Measurements from ENCODE around the gene PLA2R1.

PLA2R1 gene

GRCh38 chr2:160007111-160007510, 55.3 kb downstream of the PLA2R1 start:
- H3K4me1 Mint-ChIP-seq: no peaks in the 10 kb centered on the region

GRCh38 chr2:160006475-160006874, 55.9 kb downstream of the PLA2R1 start:
- Mint-ChIP-seq H3K4me1 (no peaks in the 10 kb centered on the region), H3K9me3 (no peaks in the 10 kb centered on the region), H3K27ac (ENCODE audit: low read depth) (no peak overlapping the region), H3K36me3 (ENCODE audit: insufficient read depth) (no peaks in the 10 kb centered on the region), H3K4me3 (no peak overlapping the region), H3K27me3 (peaks cover 71% of the 10 kb centered on the region)
- no peak for ATAC-seq (replicated peaks; ENCODE audit: extremely low read depth, poor library complexity, severe bottlenecking)
- no peak for DNase-seq (ENCODE audit: low spot score in 2 of 2)

More at GRCh38 chr2:160007111-160007510, 55.3 kb downstream of the PLA2R1 start:
- no peak overlapping the region for H3K27ac Mint-ChIP-seq (ENCODE audit: low read depth)
- DNase-seq (ENCODE audit: low spot score in 2 of 2): no peak
- no peak overlapping the region for H3K4me3 Mint-ChIP-seq
- H3K9me3 Mint-ChIP-seq: no peaks in the 10 kb centered on the region
- peaks cover 77% of the 10 kb centered on the region for H3K27me3 Mint-ChIP-seq
- no peak for ATAC-seq (replicated peaks; ENCODE audit: extremely low read depth, poor library complexity, severe bottlenecking)
- no peaks in the 10 kb centered on the region for H3K36me3 Mint-ChIP-seq (ENCODE audit: insufficient read depth)

- no peak for ATAC-seq (replicated peaks; ENCODE audit: extremely low read depth, poor library complexity, severe bottlenecking)
- H3K27ac Mint-ChIP-seq (ENCODE audit: low read depth): no peak overlapping the region
- no peaks in the 10 kb centered on the region for H3K36me3 Mint-ChIP-seq (ENCODE audit: insufficient read depth)
- H3K4me3 Mint-ChIP-seq: no peak overlapping the region
- H3K9me3 Mint-ChIP-seq: no peaks in the 10 kb centered on the region
- no peaks in the 10 kb centered on the region for H3K4me1 Mint-ChIP-seq
- no peak for DNase-seq (ENCODE audit: low spot score in 2 of 2)
- peaks cover 69% of the 10 kb centered on the region for H3K27me3 Mint-ChIP-seq
Measured at GRCh38 chr2:160005908-160006307, 56.5 kb downstream of the PLA2R1 start.

- Mint-ChIP-seq H3K36me3 (ENCODE audit: insufficient read depth) (no peaks in the 10 kb centered on the region), H3K4me1 (no peaks in the 10 kb centered on the region), H3K27ac (ENCODE audit: low read depth) (no peak overlapping the region), H3K27me3 (peaks cover 69% of the 10 kb centered on the region), H3K9me3 (no peaks in the 10 kb centered on the region), H3K4me3 (no peak overlapping the region)
- no peak for DNase-seq (ENCODE audit: low spot score in 2 of 2)
- ATAC-seq (replicated peaks; ENCODE audit: extremely low read depth, poor library complexity, severe bottlenecking): no peak
Measured at GRCh38 chr2:160005476-160005875, 56.9 kb downstream of the PLA2R1 start.

GRCh38 chr2:159998961-159999360, 63.5 kb downstream of the PLA2R1 start:
- ATAC-seq (replicated peaks; ENCODE audit: extremely low read depth, poor library complexity, severe bottlenecking): no peak
- Mint-ChIP-seq H3K4me1 (no peaks in the 10 kb centered on the region), H3K27ac (ENCODE audit: low read depth) (no peak overlapping the region), H3K27me3 (peaks cover 57% of the 10 kb centered on the region), H3K36me3 (ENCODE audit: insufficient read depth) (no peaks in the 10 kb centered on the region), H3K9me3 (no peaks in the 10 kb centered on the region), H3K4me3 (no peak overlapping the region)
- DNase-seq (ENCODE audit: low spot score in 2 of 2): no peak

GRCh38 chr2:159998243-159998642, 64.2 kb downstream of the PLA2R1 start:
- H3K9me3 Mint-ChIP-seq: no peaks in the 10 kb centered on the region
- H3K27me3 Mint-ChIP-seq: peaks cover 65% of the 10 kb centered on the region
- H3K4me1 Mint-ChIP-seq: no peaks in the 10 kb centered on the region
- ATAC-seq (replicated peaks; ENCODE audit: extremely low read depth, poor library complexity, severe bottlenecking) (no peak), DNase-seq (ENCODE audit: low spot score in 2 of 2) (no peak)
- no peak overlapping the region for H3K27ac Mint-ChIP-seq (ENCODE audit: low read depth)
- no peaks in the 10 kb centered on the region for H3K36me3 Mint-ChIP-seq (ENCODE audit: insufficient read depth)
- no peak overlapping the region for H3K4me3 Mint-ChIP-seq

- ATAC-seq (replicated peaks; ENCODE audit: extremely low read depth, poor library complexity, severe bottlenecking): no peak
- no peaks in the 10 kb centered on the region for H3K9me3 Mint-ChIP-seq
- no peak overlapping the region for H3K27ac Mint-ChIP-seq (ENCODE audit: low read depth)
- no peak overlapping the region for H3K4me3 Mint-ChIP-seq
- no peak for DNase-seq (ENCODE audit: low spot score in 2 of 2)
- H3K27me3 Mint-ChIP-seq: peaks cover 69% of the 10 kb centered on the region
- H3K36me3 Mint-ChIP-seq (ENCODE audit: insufficient read depth): no peaks in the 10 kb centered on the region
- H3K4me1 Mint-ChIP-seq: no peaks in the 10 kb centered on the region
Measured at GRCh38 chr2:159996792-159997546, 65.4 kb downstream of the PLA2R1 start.

- no peak overlapping the region for H3K4me3 Mint-ChIP-seq
- H3K36me3 Mint-ChIP-seq (ENCODE audit: insufficient read depth): no peaks in the 10 kb centered on the region
- no peaks in the 10 kb centered on the region for H3K9me3 Mint-ChIP-seq
- H3K27ac Mint-ChIP-seq (ENCODE audit: low read depth): no peak overlapping the region
- peaks cover 59% of the 10 kb centered on the region for H3K27me3 Mint-ChIP-seq
- no peaks in the 10 kb centered on the region for H3K4me1 Mint-ChIP-seq
- DNase-seq (ENCODE audit: low spot score in 2 of 2) (no peak), ATAC-seq (replicated peaks; ENCODE audit: extremely low read depth, poor library complexity, severe bottlenecking) (no peak)
Measured at GRCh38 chr2:159995038-159995437, 67.4 kb downstream of the PLA2R1 start.

- no peak for ATAC-seq (replicated peaks; ENCODE audit: extremely low read depth, poor library complexity, severe bottlenecking)
- Mint-ChIP-seq H3K27me3 (peaks cover 48% of the 10 kb centered on the region), H3K27ac (ENCODE audit: low read depth) (no peak overlapping the region), H3K36me3 (ENCODE audit: insufficient read depth) (no peaks in the 10 kb centered on the region), H3K4me1 (no peaks in the 10 kb centered on the region), H3K4me3 (no peak overlapping the region), H3K9me3 (no peaks in the 10 kb centered on the region)
- no peak for DNase-seq (ENCODE audit: low spot score in 2 of 2)
Measured at GRCh38 chr2:159989249-159989648, 73.2 kb downstream of the PLA2R1 start.

- Mint-ChIP-seq H3K4me1 (no peaks in the 10 kb centered on the region), H3K4me3 (no peak overlapping the region), H3K27ac (ENCODE audit: low read depth) (no peak overlapping the region), H3K9me3 (no peaks in the 10 kb centered on the region), H3K27me3 (peaks cover 41% of the 10 kb centered on the region), H3K36me3 (ENCODE audit: insufficient read depth) (no peaks in the 10 kb centered on the region)
- ATAC-seq (replicated peaks; ENCODE audit: extremely low read depth, poor library complexity, severe bottlenecking): no peak
- no peak for DNase-seq (ENCODE audit: low spot score in 2 of 2)
Measured at GRCh38 chr2:159988412-159988970, 73.9 kb downstream of the PLA2R1 start.

- DNase-seq (ENCODE audit: low spot score in 2 of 2) (no peak), ATAC-seq (replicated peaks; ENCODE audit: extremely low read depth, poor library complexity, severe bottlenecking) (no peak)
- Mint-ChIP-seq H3K4me3 (no peak overlapping the region), H3K9me3 (no peaks in the 10 kb centered on the region), H3K36me3 (ENCODE audit: insufficient read depth) (no peaks in the 10 kb centered on the region), H3K27me3 (peaks cover 35% of the 10 kb centered on the region), H3K27ac (ENCODE audit: low read depth) (no peak overlapping the region), H3K4me1 (no peaks in the 10 kb centered on the region)
Measured at GRCh38 chr2:159987181-159987580, 75.2 kb downstream of the PLA2R1 start.

- Mint-ChIP-seq H3K4me1 (no peaks in the 10 kb centered on the region), H3K4me3 (no peak overlapping the region), H3K27ac (ENCODE audit: low read depth) (no peak overlapping the region), H3K36me3 (ENCODE audit: insufficient read depth) (no peaks in the 10 kb centered on the region), H3K27me3 (peaks cover 50% of the 10 kb centered on the region), H3K9me3 (no peaks in the 10 kb centered on the region)
- ATAC-seq (replicated peaks; ENCODE audit: extremely low read depth, poor library complexity, severe bottlenecking): no peak
- no peak for DNase-seq (ENCODE audit: low spot score in 2 of 2)
Measured at GRCh38 chr2:159985656-159986055, 76.8 kb downstream of the PLA2R1 start.

- ATAC-seq (replicated peaks; ENCODE audit: extremely low read depth, poor library complexity, severe bottlenecking) (no peak), DNase-seq (ENCODE audit: low spot score in 2 of 2) (no peak)
- Mint-ChIP-seq H3K9me3 (no peaks in the 10 kb centered on the region), H3K36me3 (ENCODE audit: insufficient read depth) (no peaks in the 10 kb centered on the region), H3K27me3 (peaks cover 51% of the 10 kb centered on the region), H3K4me3 (no peak overlapping the region), H3K4me1 (no peaks in the 10 kb centered on the region), H3K27ac (ENCODE audit: low read depth) (no peak overlapping the region)
Measured at GRCh38 chr2:159984034-159984433, 78.4 kb downstream of the PLA2R1 start.

All from central memory CD8-positive, alpha-beta T cell (primary cell).